Right ventricle myocardium superior (tissue), 1 donor: ENCODE data around the gene SOX15. TPM values are rescaled to one million over a fixed set of nuclear protein-coding genes. Genes with fewer than 3 reads are reported as not detected.

ENCODE experiments used
- ATAC-seq: fragments of 200-7000 bp; cut with Tn5 transposase; one replicate; pipeline ENCODE4 v1.9.1; 2020; ENCODE audit warnings: mild to moderate bottlenecking; ENCODE audit not compliant: poor library complexity
- DNase-seq: peaks from one replicate; pipeline ENCODE4 v3.0.0-alpha.2; 2020
- intact Hi-C: fragments of 100-400 bp; cut with DNase I; formaldehyde crosslinking; loops from one replicate; pipeline ENCODE4 v1.11.2; 2022
- total RNA-seq: library from RNA; stranded (reverse); fragmentation: NEBNext Ultra II Directional; extraction: Animal tissue kit (Norgen Biotek cat#: 25700); gene quantifications from one replicate; pipeline ENCODE4 v1.2.1, GENCODE V29; 2021
- donor health status: DM: no; HTN: yes; CAD: no; lungs with severe emphysema.

Gene SOX15
- total RNA-seq, 1 donor from 2014 or later: 0.91 TPM

DNA sequence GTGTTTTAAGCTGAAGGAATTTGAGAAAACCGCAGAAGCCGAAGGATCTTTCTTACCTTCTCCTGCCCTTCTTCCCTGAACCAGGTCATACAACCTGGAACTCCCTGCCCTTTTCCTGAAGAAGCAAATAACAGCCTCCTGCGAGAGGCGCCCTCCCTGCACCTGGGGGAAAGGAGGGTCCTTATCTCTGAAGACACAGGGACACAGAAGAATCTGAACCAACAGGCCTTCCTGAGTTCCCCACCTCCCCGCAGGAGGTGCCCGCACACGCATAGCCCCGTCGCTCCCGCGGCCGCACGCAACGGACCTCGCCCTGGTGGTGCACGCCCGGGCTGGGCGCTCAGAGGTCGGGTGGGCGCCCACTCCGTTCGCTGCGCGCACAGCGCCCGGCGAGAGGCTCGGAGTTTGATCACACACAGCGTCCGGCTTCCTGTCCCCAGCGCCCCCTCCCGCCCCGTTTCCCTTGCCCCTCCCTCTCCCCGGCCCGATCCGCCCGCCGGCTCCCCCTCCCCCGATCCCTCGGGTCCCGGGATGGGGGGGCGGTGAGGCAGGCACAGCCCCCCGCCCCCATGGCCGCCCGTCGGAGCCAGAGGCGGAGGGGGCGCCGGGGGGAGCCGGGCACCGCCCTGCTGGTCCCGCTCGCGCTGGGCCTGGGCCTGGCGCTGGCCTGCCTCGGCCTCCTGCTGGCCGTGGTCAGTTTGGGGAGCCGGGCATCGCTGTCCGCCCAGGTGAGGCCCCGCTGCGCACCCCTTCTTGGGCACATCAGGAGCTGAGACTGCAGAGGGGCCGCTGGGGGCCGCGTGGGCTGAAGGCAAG is 41.1 kb downstream of the SOX15 start, which contains the start of gene TNFSF12:
TNFSF12 (plus strand) TSS at position 474 of the 816 bp plus-strand sequence; CDS start at position 570, 96 bp downstream.
- ATAC-seq (peak; percentile 90), DNase-seq (peak; percentile 85)
- intact Hi-C loops: no loop called here

DNA sequence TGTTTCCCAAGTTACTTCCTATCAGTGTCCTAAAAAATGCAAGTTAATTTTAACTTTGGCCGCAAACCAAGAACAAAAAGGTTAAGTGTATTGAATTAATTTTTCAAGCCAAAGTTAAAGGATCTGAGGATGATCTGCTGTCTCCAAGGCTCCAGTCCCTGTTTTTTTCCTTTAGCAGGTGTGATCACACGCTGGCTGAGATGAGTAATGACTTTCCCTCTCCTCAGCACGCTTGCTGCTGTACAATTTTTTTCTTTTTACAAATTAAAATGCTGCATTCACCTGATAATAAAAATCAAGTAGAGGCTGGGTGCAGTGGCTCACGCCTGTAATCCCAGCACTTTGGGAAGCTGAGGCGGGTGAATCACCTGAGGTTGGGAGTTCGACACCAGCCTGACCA is 45.0 kb downstream of the SOX15 start:
- no peak for ATAC-seq
- DNase-seq: no peak
- intact Hi-C loops: no loop called here

DNA sequence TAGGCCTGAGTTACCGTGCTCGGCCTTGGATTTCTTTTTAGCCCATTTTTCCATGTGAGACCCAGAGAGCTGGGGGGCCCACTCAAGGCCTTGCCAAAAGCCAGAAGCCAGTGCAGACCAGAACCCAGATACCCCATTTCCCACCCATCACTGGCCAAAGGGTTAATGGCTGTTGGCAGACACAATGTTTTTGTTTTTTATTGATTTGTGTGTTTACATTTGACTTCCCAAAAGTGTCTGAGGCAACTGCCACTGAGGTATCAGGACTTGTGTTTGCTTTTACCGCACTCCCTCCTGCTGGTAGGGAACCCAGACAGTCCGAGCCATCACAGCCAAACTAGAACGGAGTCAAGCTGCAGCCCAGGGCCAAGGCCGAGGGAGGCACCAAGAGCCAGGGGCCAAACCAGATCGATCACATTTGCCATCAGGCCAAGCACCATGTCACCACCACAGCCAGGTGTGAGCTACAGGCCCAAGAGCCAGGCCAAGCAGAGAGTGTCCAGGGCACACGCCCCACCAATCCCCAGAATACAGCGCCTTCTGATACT is 48.7 kb downstream of the SOX15 start:
- DNase-seq (no peak), ATAC-seq (no peak)
- intact Hi-C loops: no loop called here

DNA sequence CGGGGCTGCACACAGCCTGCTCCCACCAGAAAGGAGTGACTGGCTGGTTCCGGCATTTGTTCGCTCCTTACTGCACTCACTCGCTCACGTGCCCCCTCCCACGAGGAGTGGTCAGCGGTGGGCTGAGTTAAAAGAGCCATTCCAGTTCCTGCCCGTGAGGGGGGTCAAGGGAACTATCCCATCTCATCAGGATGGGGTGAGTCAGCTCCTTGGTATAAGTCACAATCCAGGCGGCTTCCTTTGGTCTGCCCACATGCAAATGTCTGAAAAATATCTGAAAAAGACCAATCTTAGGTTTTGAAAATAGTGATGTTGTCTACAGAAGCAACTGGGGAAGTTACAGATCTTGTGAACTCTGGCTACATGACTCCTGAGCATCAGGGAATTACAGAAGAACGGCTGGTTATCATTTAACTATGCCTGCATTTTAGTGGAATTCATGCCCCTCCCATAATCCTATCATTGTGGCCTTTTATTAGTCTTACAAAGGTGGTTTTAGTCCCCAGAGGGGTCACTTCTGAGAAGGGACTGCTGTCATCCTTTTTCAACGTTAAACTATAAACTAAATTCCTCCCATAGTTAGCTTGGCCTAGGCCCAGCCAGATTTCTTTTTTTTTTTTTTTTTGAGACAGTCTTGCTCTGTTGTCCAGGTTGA is 50.9 kb downstream of the SOX15 start:
- DNase-seq (no peak), ATAC-seq (no peak)
- intact Hi-C loops: no loop called here

Other genes starting within 250 kb of the SOX15 start
- gene KCTD11, start 237.9 kb downstream of the SOX15 start, total RNA-seq: 4.4 TPM
- not detected for gene TMEM95, start 234.9 kb downstream of the SOX15 start, total RNA-seq
- gene TNK1, start 209.0 kb downstream of the SOX15 start, total RNA-seq: 2.1 TPM
- gene PLSCR3, start 195.6 kb downstream of the SOX15 start, total RNA-seq: 14.0 TPM
- gene TMEM256, start 186.0 kb downstream of the SOX15 start, total RNA-seq: 61.5 TPM
- gene NLGN2, start 182.2 kb downstream of the SOX15 start, total RNA-seq: 5.8 TPM
- gene SPEM1, start 169.8 kb downstream of the SOX15 start, total RNA-seq: not detected
- gene SPEM2, start 164.5 kb downstream of the SOX15 start, total RNA-seq: not detected
- not detected for gene SPEM3, start 161.2 kb downstream of the SOX15 start, total RNA-seq
- 1.7 TPM for gene TMEM102, start 154.7 kb downstream of the SOX15 start, total RNA-seq
- gene FGF11, start 150.6 kb downstream of the SOX15 start, total RNA-seq: 9.8 TPM
- 9.8 TPM for gene CHRNB1, start 145.0 kb downstream of the SOX15 start, total RNA-seq
- 60.3 TPM for gene ZBTB4, start 110.5 kb downstream of the SOX15 start, total RNA-seq
- not detected for gene SLC35G6, start 108.6 kb downstream of the SOX15 start, total RNA-seq
- gene POLR2A, start 105.7 kb downstream of the SOX15 start, total RNA-seq: 32.9 TPM
- 34.6 TPM for gene TNFSF12, start 41.0 kb downstream of the SOX15 start, total RNA-seq
- 8.3 TPM for gene TNFSF13, start 31.3 kb downstream of the SOX15 start, total RNA-seq
- gene SENP3, start 28.2 kb downstream of the SOX15 start, total RNA-seq: 30.8 TPM
- gene CD68, start 10.5 kb downstream of the SOX15 start, total RNA-seq: 32.0 TPM
- 25.9 TPM for gene MPDU1, start 6.2 kb downstream of the SOX15 start, total RNA-seq
- gene FXR2, start 24.8 kb upstream of the SOX15 start, total RNA-seq: 101 TPM
- 80.0 TPM for gene SAT2, start 37.7 kb upstream of the SOX15 start, total RNA-seq
- 0.54 TPM for gene SHBG, start 40.0 kb upstream of the SOX15 start, total RNA-seq
- 3.1 TPM for gene ATP1B2, start 60.8 kb upstream of the SOX15 start, total RNA-seq
- gene TP53, start 97.4 kb upstream of the SOX15 start, total RNA-seq: 11.5 TPM
- gene WRAP53, start 98.4 kb upstream of the SOX15 start, total RNA-seq: 4.2 TPM
- gene EFNB3, start 115.1 kb upstream of the SOX15 start, total RNA-seq: 0.13 TPM
- gene DNAH2, start 127.7 kb upstream of the SOX15 start, total RNA-seq: not detected
- 27.9 TPM for gene KDM6B, start 244.1 kb upstream of the SOX15 start, total RNA-seq